ENCODE results near the gene REXO4. TPM values are rescaled to one million over a fixed set of nuclear protein-coding genes. Genes with fewer than 3 reads are reported as not detected.

Gene REXO4
- polyA plus RNA-seq, 1 donor (not counting 4 experiments of a cell fraction or from before 2014, with no cell fraction given): 21.5 TPM

- peak; percentile 17 for FAIRE-seq
- Histone ChIP-seq H3K9me1 (ENCODE audit: control insufficient read depth, extremely low read depth, insufficient read depth, low read length) (peaks cover 8% of the 10 kb centered on the region), H4K20me1 (ENCODE audit: control insufficient read depth, extremely low read depth, insufficient read depth, low read length) (peaks cover 61% of the 10 kb centered on the region), H3K4me3 (ENCODE audit: control insufficient read depth in 2 of 3, extremely low read depth in 1 of 3, insufficient read depth in 2 of 3, low read depth in 1 of 3, low read length in 3 of 3) (peak overlapping the region in 2 of 3 experiments; percentile 20 to 22), H3K36me3 (ENCODE audit: control insufficient read depth in 2 of 2, extremely low read depth in 1 of 2, insufficient read depth in 2 of 2, low read length in 2 of 2) (peaks cover 32 to 45% of the 10 kb centered on the region in 2 experiments), H3K27me3 (ENCODE audit: control insufficient read depth, extremely low read depth, insufficient read depth, low read length) (no peaks in the 10 kb centered on the region), H2AFZ (ENCODE audit: control insufficient read depth, low read length) (no peak overlapping the region), H3K9ac (ENCODE audit: control insufficient read depth, extremely low read depth, insufficient read depth, low read length) (no peak overlapping the region), H3K9me3 (ENCODE audit: control insufficient read depth, low read depth, low read length) (no peaks in the 10 kb centered on the region), H3K27ac (ENCODE audit: control insufficient read depth, insufficient read depth, low read length) (peak overlapping the region; percentile 24), H3K4me2 (ENCODE audit: control insufficient read depth, extremely low read depth, insufficient read depth, low read depth, low read length) (peak overlapping the region; percentile 73), H3K79me2 (ENCODE audit: control insufficient read depth, insufficient read depth, low read length) (peaks cover 92% of the 10 kb centered on the region), H3K4me1 (ENCODE audit: control insufficient read depth, extremely low read depth, insufficient read depth, low read length) (peaks cover 51% of the 10 kb centered on the region)
- DNase-seq (ENCODE audit: low read depth, low spot score): no peak
- dilution Hi-C loops (cut with MboI; ENCODE audit: extremely low pct_ligation_motif_present, low sequenced_read_pairs): no loop called here
- TF ChIP-seq EZH2 (IDR thresholded peaks at IDR 0.05; ENCODE audit: low read length): no peak
- TF ChIP-seq, protein P1, sequence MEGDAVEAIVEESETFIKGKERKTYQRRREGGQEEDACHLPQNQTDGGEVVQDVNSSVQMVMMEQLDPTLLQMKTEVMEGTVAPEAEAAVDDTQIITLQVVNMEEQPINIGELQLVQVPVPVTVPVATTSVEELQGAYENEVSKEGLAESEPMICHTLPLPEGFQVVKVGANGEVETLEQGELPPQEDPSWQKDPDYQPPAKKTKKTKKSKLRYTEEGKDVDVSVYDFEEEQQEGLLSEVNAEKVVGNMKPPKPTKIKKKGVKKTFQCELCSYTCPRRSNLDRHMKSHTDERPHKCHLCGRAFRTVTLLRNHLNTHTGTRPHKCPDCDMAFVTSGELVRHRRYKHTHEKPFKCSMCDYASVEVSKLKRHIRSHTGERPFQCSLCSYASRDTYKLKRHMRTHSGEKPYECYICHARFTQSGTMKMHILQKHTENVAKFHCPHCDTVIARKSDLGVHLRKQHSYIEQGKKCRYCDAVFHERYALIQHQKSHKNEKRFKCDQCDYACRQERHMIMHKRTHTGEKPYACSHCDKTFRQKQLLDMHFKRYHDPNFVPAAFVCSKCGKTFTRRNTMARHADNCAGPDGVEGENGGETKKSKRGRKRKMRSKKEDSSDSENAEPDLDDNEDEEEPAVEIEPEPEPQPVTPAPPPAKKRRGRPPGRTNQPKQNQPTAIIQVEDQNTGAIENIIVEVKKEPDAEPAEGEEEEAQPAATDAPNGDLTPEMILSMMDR (optimal IDR thresholded peaks at IDR 0.05 in 1 of 3, IDR thresholded peaks at IDR 0.05 in 1 of 3, conservative IDR thresholded peaks at IDR 0.05 in 1 of 3; ENCODE audit: extremely low read depth in 1 of 3, insufficient read depth in 2 of 3, low read length in 3 of 3): peak in 1 of 3 experiments; percentile 16
These were observed 46.5 kb downstream of the REXO4 start for GRCh38 chr9:133371261-133371711.

GRCh38 chr9:133370685-133371084 lies 47.1 kb downstream of the REXO4 start:
- Histone ChIP-seq H2AFZ (ENCODE audit: control insufficient read depth, low read length) (no peak overlapping the region), H4K20me1 (ENCODE audit: control insufficient read depth, extremely low read depth, insufficient read depth, low read length) (peaks cover 61% of the 10 kb centered on the region), H3K27ac (ENCODE audit: control insufficient read depth, insufficient read depth, low read length) (peak overlapping the region; percentile 24), H3K4me1 (ENCODE audit: control insufficient read depth, extremely low read depth, insufficient read depth, low read length) (peaks cover 57% of the 10 kb centered on the region), H3K9ac (ENCODE audit: control insufficient read depth, extremely low read depth, insufficient read depth, low read length) (no peak overlapping the region), H3K9me3 (ENCODE audit: control insufficient read depth, low read depth, low read length) (no peaks in the 10 kb centered on the region), H3K4me3 (ENCODE audit: control insufficient read depth in 2 of 3, extremely low read depth in 1 of 3, insufficient read depth in 2 of 3, low read depth in 1 of 3, low read length in 3 of 3) (no peak overlapping the region), H3K79me2 (ENCODE audit: control insufficient read depth, insufficient read depth, low read length) (peaks cover 98% of the 10 kb centered on the region), H3K9me1 (ENCODE audit: control insufficient read depth, extremely low read depth, insufficient read depth, low read length) (peaks cover 8% of the 10 kb centered on the region), H3K4me2 (ENCODE audit: control insufficient read depth, extremely low read depth, insufficient read depth, low read depth, low read length) (peak overlapping the region; percentile 73), H3K36me3 (ENCODE audit: control insufficient read depth in 2 of 2, extremely low read depth in 1 of 2, insufficient read depth in 2 of 2, low read length in 2 of 2) (peaks cover 34 to 49% of the 10 kb centered on the region in 2 experiments), H3K27me3 (ENCODE audit: control insufficient read depth, extremely low read depth, insufficient read depth, low read length) (no peaks in the 10 kb centered on the region)
- TF ChIP-seq EZH2 (IDR thresholded peaks at IDR 0.05; ENCODE audit: low read length): no peak
- TF ChIP-seq, protein P1 (optimal IDR thresholded peaks at IDR 0.05 in 1 of 3, IDR thresholded peaks at IDR 0.05 in 1 of 3, conservative IDR thresholded peaks at IDR 0.05 in 1 of 3; ENCODE audit: extremely low read depth in 1 of 3, insufficient read depth in 2 of 3, low read length in 3 of 3): no peak
- no peak for FAIRE-seq
- dilution Hi-C loops (cut with MboI; ENCODE audit: extremely low pct_ligation_motif_present, low sequenced_read_pairs): no loop called here
- DNase-seq (ENCODE audit: low read depth, low spot score): no peak
